OCI-LY7 (cell line): ENCODE results near the gene ATP1B1.

Source experiments
- EZH2phosphoT487 ChIP-seq: fragments of 200-600 bp; sonication (generic); IDR thresholded peaks from 2 replicates; pipeline ENCODE4 v1.6.1; 2018; ENCODE audit warnings: low read depth, borderline replicate concordance, mild to moderate bottlenecking, mixed run types, antibody characterized with exemption, low read length, moderate library complexity, mixed read lengths
- TF ChIP-seq, protein P1 (sequence below): fragments of 200-600 bp; sonication (generic); conservative IDR thresholded peaks from 2 replicates; pipeline ENCODE4 v1.5.1; 2014; ENCODE audit warnings: mild to moderate bottlenecking, antibody characterized with exemption, low read length, moderate library complexity, mixed read lengths

DNA sequence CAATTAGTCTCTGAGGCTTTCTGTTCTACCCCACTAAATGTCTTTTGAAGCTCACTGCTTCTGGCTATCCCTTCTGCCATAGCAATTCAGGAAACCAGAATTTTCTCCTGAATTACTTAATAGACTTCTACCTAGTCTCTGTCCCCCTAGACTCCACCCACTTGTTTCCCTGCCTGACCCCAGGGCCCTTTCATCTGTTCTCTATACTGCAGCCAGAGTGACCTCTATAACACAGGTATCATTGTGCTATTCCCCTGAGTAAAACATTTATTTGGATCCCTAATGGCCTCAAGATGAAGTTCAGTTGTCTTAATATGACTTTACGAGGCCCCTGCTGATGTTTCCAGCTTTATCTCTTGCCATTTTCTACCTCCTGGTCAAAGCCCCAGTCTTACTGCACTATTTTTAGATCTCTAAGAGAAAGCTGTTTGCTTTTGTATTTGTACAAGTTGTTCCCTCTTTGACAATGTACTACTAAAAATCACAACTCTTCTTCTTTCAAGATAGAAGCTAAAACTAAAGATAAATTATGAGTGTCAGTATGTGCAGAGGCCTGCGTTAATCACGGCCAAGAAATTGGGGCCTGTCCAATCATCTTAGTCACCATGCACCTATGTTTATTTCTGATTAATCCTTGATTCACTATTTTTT lies 54.5 kb downstream of the ATP1B1 start:
- TF ChIP-seq, protein P1, sequence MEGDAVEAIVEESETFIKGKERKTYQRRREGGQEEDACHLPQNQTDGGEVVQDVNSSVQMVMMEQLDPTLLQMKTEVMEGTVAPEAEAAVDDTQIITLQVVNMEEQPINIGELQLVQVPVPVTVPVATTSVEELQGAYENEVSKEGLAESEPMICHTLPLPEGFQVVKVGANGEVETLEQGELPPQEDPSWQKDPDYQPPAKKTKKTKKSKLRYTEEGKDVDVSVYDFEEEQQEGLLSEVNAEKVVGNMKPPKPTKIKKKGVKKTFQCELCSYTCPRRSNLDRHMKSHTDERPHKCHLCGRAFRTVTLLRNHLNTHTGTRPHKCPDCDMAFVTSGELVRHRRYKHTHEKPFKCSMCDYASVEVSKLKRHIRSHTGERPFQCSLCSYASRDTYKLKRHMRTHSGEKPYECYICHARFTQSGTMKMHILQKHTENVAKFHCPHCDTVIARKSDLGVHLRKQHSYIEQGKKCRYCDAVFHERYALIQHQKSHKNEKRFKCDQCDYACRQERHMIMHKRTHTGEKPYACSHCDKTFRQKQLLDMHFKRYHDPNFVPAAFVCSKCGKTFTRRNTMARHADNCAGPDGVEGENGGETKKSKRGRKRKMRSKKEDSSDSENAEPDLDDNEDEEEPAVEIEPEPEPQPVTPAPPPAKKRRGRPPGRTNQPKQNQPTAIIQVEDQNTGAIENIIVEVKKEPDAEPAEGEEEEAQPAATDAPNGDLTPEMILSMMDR: no peak
- no peak for TF ChIP-seq EZH2phosphoT487
